ENCODE results near the gene RABGAP1L.

DNA sequence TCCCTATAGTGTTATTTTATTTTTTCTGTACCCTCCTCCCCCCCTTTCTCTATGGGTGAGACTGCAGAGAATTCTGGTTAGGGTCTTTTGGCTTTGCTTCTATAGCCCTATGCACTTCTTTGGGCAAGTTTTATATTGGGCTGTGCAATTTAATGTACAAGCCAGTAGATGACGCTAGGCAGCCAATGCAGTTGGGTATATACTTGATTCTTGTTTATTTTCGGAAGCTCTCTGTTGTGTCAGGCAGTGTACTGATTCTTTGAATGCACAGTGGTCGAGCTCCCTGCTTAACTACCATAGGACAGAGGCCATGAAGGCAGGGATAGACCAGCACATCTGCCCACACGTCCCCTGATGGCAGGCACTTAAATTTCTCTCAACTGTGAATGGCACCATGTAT, 254.3 kb downstream of the RABGAP1L start:
- TF ChIP-seq ZNF202 (tag by site-specific recombination; IDR thresholded peaks at IDR 0.05; ENCODE audit: borderline replicate concordance) (no peak), KLF16 (tag by site-specific recombination; IDR thresholded peaks at IDR 0.05) (no peak), ZNF214 (tag by site-specific recombination; IDR thresholded peaks at IDR 0.05; ENCODE audit: borderline replicate concordance) (no peak), KLF1 (tag by site-specific recombination; IDR thresholded peaks at IDR 0.05) (no peak), ZNF19 (tag by site-specific recombination; IDR thresholded peaks at IDR 0.05; ENCODE audit: low read depth) (no peak), ZNF830 (tag by site-specific recombination; IDR thresholded peaks at IDR 0.05; ENCODE audit: low read depth) (no peak), HOXA7 (CRISPR knock-in tag; IDR thresholded peaks at IDR 0.05; ENCODE audit: borderline replicate concordance) (no peak)
- TF ChIP-seq, protein P1, sequence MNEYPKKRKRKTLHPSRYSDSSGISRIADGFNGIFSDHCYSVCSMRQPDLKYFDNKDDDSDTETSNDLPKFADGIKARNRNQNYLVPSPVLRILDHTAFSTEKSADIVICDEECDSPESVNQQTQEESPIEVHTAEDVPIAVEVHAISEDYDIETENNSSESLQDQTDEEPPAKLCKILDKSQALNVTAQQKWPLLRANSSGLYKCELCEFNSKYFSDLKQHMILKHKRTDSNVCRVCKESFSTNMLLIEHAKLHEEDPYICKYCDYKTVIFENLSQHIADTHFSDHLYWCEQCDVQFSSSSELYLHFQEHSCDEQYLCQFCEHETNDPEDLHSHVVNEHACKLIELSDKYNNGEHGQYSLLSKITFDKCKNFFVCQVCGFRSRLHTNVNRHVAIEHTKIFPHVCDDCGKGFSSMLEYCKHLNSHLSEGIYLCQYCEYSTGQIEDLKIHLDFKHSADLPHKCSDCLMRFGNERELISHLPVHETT (tag by site-specific recombination; IDR thresholded peaks at IDR 0.05): no peak
- TF ChIP-seq, protein P2, sequence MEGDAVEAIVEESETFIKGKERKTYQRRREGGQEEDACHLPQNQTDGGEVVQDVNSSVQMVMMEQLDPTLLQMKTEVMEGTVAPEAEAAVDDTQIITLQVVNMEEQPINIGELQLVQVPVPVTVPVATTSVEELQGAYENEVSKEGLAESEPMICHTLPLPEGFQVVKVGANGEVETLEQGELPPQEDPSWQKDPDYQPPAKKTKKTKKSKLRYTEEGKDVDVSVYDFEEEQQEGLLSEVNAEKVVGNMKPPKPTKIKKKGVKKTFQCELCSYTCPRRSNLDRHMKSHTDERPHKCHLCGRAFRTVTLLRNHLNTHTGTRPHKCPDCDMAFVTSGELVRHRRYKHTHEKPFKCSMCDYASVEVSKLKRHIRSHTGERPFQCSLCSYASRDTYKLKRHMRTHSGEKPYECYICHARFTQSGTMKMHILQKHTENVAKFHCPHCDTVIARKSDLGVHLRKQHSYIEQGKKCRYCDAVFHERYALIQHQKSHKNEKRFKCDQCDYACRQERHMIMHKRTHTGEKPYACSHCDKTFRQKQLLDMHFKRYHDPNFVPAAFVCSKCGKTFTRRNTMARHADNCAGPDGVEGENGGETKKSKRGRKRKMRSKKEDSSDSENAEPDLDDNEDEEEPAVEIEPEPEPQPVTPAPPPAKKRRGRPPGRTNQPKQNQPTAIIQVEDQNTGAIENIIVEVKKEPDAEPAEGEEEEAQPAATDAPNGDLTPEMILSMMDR (tag by site-specific recombination; IDR thresholded peaks at IDR 0.05): no peak
- TF ChIP-seq, protein P3, sequence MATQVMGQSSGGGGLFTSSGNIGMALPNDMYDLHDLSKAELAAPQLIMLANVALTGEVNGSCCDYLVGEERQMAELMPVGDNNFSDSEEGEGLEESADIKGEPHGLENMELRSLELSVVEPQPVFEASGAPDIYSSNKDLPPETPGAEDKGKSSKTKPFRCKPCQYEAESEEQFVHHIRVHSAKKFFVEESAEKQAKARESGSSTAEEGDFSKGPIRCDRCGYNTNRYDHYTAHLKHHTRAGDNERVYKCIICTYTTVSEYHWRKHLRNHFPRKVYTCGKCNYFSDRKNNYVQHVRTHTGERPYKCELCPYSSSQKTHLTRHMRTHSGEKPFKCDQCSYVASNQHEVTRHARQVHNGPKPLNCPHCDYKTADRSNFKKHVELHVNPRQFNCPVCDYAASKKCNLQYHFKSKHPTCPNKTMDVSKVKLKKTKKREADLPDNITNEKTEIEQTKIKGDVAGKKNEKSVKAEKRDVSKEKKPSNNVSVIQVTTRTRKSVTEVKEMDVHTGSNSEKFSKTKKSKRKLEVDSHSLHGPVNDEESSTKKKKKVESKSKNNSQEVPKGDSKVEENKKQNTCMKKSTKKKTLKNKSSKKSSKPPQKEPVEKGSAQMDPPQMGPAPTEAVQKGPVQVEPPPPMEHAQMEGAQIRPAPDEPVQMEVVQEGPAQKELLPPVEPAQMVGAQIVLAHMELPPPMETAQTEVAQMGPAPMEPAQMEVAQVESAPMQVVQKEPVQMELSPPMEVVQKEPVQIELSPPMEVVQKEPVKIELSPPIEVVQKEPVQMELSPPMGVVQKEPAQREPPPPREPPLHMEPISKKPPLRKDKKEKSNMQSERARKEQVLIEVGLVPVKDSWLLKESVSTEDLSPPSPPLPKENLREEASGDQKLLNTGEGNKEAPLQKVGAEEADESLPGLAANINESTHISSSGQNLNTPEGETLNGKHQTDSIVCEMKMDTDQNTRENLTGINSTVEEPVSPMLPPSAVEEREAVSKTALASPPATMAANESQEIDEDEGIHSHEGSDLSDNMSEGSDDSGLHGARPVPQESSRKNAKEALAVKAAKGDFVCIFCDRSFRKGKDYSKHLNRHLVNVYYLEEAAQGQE (tag by site-specific recombination; IDR thresholded peaks at IDR 0.05): no peak

Data from HEK293 (cell line).